ENCODE data around the gene MOGAT3. TPM values are rescaled to one million over a fixed set of nuclear protein-coding genes. Genes with fewer than 3 reads are reported as not detected.

MOGAT3 gene
- total and polyA plus RNA-seq, 9 of the 15 experiments (the other 6 are each of a cell fraction or from before 2014, with no cell fraction given): 0.07 to 0.17 (median 0.13) TPM; not detected in 6

DNA sequence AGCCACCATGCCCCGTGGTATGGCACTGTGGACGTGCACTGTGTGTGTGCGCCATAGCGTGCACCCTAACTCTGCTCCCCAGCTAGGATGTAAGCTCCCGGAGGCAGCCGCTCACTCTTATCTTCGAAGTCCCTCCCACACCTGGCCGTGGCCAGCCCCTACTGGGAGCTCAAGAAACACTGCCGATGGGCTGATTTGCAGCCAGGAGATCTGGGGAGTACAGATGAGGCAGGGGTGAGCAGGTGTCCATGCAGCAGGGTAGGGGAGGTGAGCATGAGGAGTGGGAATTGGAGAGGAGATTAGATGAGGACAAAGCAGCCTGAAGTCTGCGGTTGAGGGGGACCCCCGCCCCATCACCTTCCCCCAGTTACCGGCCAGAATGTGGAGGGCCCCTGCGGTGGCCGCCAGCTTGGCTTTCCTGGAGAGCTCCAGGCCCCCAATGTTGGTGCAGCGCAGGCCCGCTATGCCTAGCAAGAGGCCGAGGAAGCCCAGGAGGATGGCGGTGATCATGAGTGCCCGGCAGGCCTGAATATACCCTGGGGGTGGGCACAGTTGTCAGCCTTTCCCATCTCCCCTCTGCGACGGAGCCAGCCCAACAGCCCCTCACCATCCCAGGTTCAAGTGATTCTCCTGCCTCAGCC lies 33.2 kb upstream of the MOGAT3 start (continued):
- TF ChIP-seq CC2D1A (IDR thresholded peaks at IDR 0.05): peak; percentile 40; the same call in 1 of the 2 replicates
- TF ChIP-seq ZNF830 (CRISPR knock-in tag; IDR thresholded peaks at IDR 0.05): no peak

DNA sequence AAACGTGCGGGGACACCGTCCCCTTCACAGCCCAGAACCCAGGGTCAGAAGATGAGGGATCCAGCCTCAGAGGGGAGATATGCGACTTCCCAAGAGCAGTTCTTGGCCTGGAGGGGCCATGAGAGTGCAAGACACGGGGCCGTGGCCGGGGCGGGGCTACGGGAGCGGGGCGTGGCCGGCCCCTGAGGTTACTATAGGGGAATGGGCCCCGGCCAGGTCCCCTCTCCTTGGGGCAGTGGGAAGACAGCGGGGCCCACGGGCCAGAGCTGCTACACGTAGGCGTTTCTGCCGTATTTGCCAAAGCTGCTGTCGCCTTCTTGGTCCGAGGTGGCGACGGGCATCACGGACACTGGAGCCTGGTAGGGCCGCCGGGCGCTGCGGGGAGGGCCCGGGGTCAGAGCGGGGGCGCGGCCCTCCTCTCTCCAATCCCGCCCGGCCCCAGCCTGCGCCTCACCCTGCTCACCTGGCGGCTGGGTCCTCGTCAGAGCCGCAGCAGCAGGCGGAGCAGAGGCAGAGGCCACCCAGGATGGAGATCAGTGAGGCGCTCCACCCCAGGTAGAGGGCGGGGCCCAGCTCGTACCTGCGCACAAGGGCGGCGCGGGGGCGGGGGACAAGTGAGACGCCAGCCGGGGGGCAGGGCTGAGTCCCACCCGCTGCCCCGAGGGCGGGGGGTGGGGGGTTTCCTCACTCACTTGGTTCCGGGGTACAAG lies 31.5 kb upstream of the MOGAT3 start:
- WGBS (ENCODE audit: insufficient coverage, low coverage, missing lambda C conversion rate): 50% methylated on average over 29 of the region's 52 CpGs
- Histone ChIP-seq H3K27me3 (ENCODE audit: control insufficient read depth in 2 of 2, insufficient read depth in 2 of 2, low read length in 2 of 2) (no peaks in the 10 kb centered on the region), H3K4me1 (replicated peaks in 1 of 2; ENCODE audit: control insufficient read depth in 2 of 2, insufficient read depth in 2 of 2, low read length in 2 of 2) (peaks cover 19 to 51% of the 10 kb centered on the region in 2 experiments; a peak in 4 of 5 replicates), H3K36me3 (ENCODE audit: control insufficient read depth, insufficient read depth, low read length) (peaks cover 13% of the 10 kb centered on the region; the same call in 1 of the 3 replicates), H3K4me3 (no peak overlapping the region), H3K27ac (ENCODE audit: extremely low read depth, low read depth, low read length) (no peak overlapping the region), H3K9me1 (ENCODE audit: control insufficient read depth, insufficient read depth, low read length) (no peaks in the 10 kb centered on the region), H3K4me2 (ENCODE audit: insufficient read depth, low read length) (no peak overlapping the region), H3K9ac (ENCODE audit: insufficient read depth in 1 of 2, low read depth in 2 of 2, low read length in 2 of 2) (peak overlapping the region in 1 of 2 experiments; percentile 38; a peak in 2 of 4 replicates), H3K79me2 (ENCODE audit: control insufficient read depth, insufficient read depth, low read length) (no peaks in the 10 kb centered on the region), H4K20me1 (replicated peaks; ENCODE audit: control insufficient read depth, insufficient read depth, low read length) (no peaks in the 10 kb centered on the region), H2AFZ (ENCODE audit: low read depth, low read length) (no peak overlapping the region), H3K9me3 (replicated peaks; ENCODE audit: control insufficient read depth, insufficient read depth, low read depth, low read length) (no peaks in the 10 kb centered on the region)
- intact Hi-C loops (cut with micrococcal nuclease): no loop called here
- ATAC-seq: peak; percentile 70
- no peak for FAIRE-seq
- CTCF ChIA-PET (ENCODE audit: low intra/inter-chr PET ratio): no interaction called here
- BruUV-seq (replicated peaks): no TSS peak
- in situ Hi-C loops (cut with MboI): no loop called here
- peak; percentile 55 to 70 (median 68) for DNase-seq (ENCODE audit: extremely low read depth in 1 of 4, low spot score in 3 of 4)
- POLR2A ChIA-PET: interaction anchor here (1.2 kb wide), 1 partner anchor 11 kb away, joined by 3 read pairs; no protein-coding TSS in a partner anchor
- TF ChIP-seq GABPB1 (CRISPR knock-in tag; IDR thresholded peaks at IDR 0.05) (no peak), NCOR1 (IDR thresholded peaks at IDR 0.05) (no peak), GTF2F1 (IDR thresholded peaks at IDR 0.05; ENCODE audit: low read depth, low read length) (no peak), HNRNPL (IDR thresholded peaks at IDR 0.05; ENCODE audit: low read depth, low read length) (peak; percentile 36; the same call in 1 of the 2 replicates), ZBTB7A (IDR thresholded peaks at IDR 0.05; ENCODE audit: borderline replicate concordance, control insufficient read depth, low read depth, low read length) (peak; percentile 22; the same call in 1 of the 2 replicates), SUPT5H (IDR thresholded peaks at IDR 0.05) (no peak), ZNF121 (CRISPR knock-in tag; conservative IDR thresholded peaks at IDR 0.05) (no peak), ZFP1 (CRISPR knock-in tag; IDR thresholded peaks at IDR 0.05) (no peak), CHD1 (IDR thresholded peaks at IDR 0.05; ENCODE audit: low read length) (no peak), CBX5 (IDR thresholded peaks at IDR 0.05; ENCODE audit: borderline replicate concordance, low read depth) (no peak), ETV1 (tag; conservative IDR thresholded peaks at IDR 0.05; ENCODE audit: low read depth) (no peak), TGIF2 (CRISPR knock-in tag; IDR thresholded peaks at IDR 0.05) (no peak), CHD2 (IDR thresholded peaks at IDR 0.05; ENCODE audit: low read depth, low read length) (no peak), EGR1 (conservative IDR thresholded peaks at IDR 0.05) (no peak; the same call in 1 of the 2 replicates)
- TF ChIP-seq, protein P1, sequence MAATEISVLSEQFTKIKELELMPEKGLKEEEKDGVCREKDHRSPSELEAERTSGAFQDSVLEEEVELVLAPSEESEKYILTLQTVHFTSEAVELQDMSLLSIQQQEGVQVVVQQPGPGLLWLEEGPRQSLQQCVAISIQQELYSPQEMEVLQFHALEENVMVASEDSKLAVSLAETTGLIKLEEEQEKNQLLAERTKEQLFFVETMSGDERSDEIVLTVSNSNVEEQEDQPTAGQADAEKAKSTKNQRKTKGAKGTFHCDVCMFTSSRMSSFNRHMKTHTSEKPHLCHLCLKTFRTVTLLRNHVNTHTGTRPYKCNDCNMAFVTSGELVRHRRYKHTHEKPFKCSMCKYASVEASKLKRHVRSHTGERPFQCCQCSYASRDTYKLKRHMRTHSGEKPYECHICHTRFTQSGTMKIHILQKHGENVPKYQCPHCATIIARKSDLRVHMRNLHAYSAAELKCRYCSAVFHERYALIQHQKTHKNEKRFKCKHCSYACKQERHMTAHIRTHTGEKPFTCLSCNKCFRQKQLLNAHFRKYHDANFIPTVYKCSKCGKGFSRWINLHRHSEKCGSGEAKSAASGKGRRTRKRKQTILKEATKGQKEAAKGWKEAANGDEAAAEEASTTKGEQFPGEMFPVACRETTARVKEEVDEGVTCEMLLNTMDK (IDR thresholded peaks at IDR 0.05; ENCODE audit: borderline replicate concordance, insufficient read depth, low read depth, low read length, poor library complexity, severe bottlenecking): no peak
- TF ChIP-seq, protein P2, sequence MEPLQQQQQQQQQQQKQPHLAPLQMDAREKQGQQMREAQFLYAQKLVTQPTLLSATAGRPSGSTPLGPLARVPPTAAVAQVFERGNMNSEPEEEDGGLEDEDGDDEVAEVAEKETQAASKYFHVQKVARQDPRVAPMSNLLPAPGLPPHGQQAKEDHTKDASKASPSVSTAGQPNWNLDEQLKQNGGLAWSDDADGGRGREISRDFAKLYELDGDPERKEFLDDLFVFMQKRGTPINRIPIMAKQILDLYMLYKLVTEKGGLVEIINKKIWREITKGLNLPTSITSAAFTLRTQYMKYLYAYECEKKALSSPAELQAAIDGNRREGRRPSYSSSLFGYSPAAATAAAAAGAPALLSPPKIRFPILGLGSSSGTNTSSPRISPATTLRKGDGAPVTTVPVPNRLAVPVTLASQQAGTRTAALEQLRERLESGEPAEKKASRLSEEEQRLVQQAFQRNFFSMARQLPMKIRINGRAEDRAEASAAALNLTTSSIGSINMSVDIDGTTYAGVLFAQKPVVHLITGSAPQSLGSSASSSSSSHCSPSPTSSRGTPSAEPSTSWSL (CRISPR knock-in tag; IDR thresholded peaks at IDR 0.05; ENCODE audit: borderline replicate concordance): no peak

Measured in K562 (cell line).